T-helper 2 cell (primary cell): Measurements from ENCODE around the gene CAMK2B.

Experiments
- DNase-seq, 5 experiments: peaks; one replicate each; pipeline versions ENCODE4 v3.0.0 to v3.0.0-alpha.2; 2012 to 2022

The CAMK2B gene

DNA sequence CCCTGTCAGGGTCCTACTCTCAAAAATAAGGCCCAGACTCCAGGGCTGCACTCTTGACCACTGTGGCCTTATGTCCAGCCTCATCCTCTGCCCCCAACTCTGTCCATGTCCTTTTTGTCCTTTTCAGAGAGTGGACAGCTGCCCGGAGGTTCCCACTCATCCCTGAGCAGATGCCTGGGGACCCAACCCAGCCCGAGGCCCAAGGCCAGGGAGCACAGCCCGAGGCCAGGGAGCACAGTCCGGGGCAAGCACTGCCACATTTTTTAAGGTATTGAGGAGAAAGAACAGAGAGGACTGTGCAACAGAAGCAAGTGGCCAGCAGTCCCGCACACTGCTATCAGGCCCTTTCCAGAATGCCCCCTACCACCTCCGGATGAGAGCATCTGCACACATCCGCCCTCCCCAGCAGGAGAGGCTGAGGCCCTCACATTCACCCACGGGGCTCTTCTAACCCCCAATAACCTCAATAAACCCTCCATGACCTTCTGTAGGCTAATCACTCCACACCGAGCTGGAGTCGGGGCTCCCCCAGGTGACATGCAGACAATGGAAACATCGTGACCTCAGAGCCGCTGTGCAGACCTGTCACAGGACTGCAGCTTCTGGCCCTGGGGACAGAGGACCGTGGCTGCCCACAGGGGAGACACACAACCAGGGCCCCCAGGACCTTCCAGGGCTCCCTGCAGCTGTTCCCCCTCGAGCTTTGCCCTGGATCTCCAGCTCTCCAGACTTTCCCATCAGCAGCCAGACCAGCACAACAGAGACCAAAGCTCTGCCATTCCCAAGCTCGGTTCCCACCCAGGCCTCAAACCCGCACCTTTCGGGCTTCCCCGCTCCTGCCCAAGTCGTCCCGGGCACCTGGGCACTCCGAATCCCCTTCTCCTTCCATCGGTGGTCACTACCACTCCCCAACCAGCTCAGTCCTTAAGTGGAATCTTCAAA lies 51.4 kb downstream of the CAMK2B start:
- DNase-seq, result no peak

GRCh38 chr7:44272981-44273380 lies 52.4 kb downstream of the CAMK2B start:
- DNase-seq, result no peak

GRCh38 chr7:44272456-44272855 lies 52.9 kb downstream of the CAMK2B start:
- DNase-seq, result no peak

- DNase-seq, result no peak
Measured at GRCh38 chr7:44269943-44270493, 55.4 kb downstream of the CAMK2B start.

DNA sequence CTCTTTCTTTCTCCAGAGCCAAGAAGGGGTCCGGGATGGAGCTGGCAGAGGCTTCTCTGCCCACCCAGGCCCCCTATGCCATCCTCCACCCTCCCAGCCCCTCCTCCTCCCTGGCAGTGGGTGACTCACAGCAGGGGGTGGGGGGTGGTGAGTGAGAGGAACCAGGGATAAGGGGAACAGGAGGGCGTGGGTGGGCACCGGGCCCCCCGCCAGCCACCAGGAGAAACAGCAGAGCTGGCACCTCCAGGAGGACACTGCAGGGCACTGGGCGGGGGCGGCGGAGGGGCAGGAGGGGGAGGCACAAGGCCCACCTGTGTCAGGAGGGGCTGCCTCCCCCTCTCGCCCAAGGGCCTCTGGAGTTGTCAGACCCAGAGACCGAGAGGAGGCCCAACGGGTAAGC lies 56.0 kb downstream of the CAMK2B start:
- no peak for DNase-seq

- DNase-seq, result no peak
Measured at GRCh38 chr7:44268671-44269070, 56.7 kb downstream of the CAMK2B start.

- DNase-seq, result no peak
Measured at GRCh38 chr7:44267719-44268421, 57.5 kb downstream of the CAMK2B start.

DNA sequence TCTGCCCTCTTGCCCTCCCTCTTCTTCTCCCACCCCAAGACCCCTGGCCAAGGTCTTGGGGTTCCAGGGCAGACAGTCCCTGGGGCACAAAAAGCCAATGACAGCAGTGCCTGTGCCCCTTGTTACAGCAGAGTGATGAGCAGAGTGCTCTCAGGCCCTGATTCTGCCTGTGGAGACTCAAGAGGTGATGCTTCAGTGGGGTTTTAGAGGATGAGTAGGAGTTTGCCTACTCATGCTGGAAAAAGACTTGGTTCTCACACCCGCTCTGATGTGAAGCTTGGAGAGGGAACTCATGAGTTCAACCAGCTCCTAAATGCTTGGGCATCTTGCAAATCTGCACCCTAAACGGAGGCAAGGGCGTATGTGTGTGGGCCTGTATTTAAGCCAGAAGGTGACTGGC lies 58.2 kb downstream of the CAMK2B start:
- no peak for DNase-seq

- DNase-seq, result no peak
Measured at GRCh38 chr7:44266526-44266925, 58.9 kb downstream of the CAMK2B start.

DNA sequence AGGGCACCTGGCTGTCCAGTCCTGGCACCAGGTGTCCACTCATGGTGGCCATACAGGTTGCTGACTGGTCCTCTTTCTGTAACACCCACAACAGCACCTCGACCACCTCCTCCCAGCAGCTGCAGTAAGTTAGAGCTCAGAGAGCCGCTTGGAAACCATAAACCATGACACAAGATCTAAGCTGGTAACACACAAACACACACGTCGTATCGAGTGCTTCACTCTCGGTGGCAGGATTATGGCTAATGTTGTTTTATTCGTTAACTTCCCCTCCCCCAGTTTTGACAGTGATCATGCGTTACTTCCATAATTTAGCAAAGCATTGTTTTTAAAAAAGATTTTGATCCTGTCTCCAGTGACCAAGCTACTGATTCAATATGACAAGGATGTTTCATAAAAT lies 59.7 kb downstream of the CAMK2B start:
- no peak for DNase-seq

DNA sequence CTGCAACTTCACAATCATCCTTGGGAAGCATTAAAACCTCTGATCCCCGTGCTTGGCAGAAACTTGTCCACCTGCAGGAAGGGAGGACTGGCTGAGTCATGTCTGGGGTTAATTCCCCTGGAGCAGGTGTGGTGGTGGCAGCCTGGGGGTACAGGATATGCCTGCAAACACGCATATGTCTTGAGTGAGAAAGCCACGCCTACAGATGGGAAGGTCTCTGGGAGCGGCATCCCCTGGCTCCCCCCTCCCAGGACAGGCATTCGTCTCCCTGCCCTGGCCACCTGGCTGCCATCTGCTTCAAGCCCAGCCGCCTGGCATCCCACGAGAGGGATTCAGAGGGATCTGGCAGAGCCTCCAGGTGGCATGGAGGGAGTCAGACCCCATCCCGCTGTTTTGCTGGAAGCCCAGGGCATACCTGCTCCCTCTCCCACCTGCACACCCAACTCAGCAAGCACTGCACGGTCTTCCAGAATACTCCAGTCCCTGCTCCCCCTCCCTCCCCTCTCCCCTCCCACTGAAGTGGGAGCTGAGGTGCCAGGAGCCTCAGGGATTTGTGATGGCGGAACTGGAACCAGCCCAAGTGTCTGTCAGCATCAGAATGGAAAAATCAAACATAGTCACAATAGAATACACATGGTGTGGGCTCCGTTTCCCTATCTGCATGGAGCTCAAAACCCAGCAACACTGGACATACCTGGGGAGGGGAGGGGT lies 61.0 kb downstream of the CAMK2B start:
- no peak for DNase-seq

GRCh38 chr7:44263326-44264082 lies 61.9 kb downstream of the CAMK2B start:
- DNase-seq, result no peak

GRCh38 chr7:44262031-44262430 lies 63.4 kb downstream of the CAMK2B start:
- DNase-seq, result no peak

GRCh38 chr7:44261240-44261639 lies 64.2 kb downstream of the CAMK2B start:
- DNase-seq, result no peak

- peak in 1 of 5 experiments; percentile 27 for DNase-seq
Measured at GRCh38 chr7:44259547-44260457, 65.6 kb downstream of the CAMK2B start.

GRCh38 chr7:44258865-44259546 lies 66.4 kb downstream of the CAMK2B start:
- DNase-seq, result no peak

DNA sequence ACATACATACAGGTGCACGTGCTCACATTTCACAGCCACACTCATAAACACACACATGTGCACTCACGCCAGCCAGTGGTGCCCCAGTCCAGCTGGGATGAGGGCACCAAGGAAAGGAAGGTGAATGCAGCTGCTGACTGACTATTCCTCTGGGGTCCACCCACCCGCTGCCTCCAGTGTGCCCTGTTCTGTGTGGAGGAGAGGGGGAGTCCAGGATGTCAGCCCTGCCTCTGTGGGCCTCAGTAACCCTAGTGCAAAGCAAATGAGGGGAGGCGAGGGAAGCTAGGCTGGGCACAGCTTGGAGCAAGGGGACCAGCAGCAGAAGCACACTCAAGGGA lies 67.0 kb downstream of the CAMK2B start:
- no peak for DNase-seq

- peak in 4 of 5 experiments; percentile 22 to 91 (median 43) for DNase-seq
Measured at GRCh38 chr7:44257618-44258422, 67.6 kb downstream of the CAMK2B start.

GRCh38 chr7:44257213-44257612 lies 68.2 kb downstream of the CAMK2B start:
- no peak for DNase-seq

GRCh38 chr7:44256459-44256858 lies 68.9 kb downstream of the CAMK2B start:
- DNase-seq, result no peak
